ENCODE measurements around the gene CPD. TPM values are rescaled to one million over a fixed set of nuclear protein-coding genes. Genes with fewer than 3 reads are reported as not detected.

Gene CPD
- total RNA-seq, 1 donor from 2014 or later = 258 TPM

- DNase-seq = no peak
These were observed 136.3 kb downstream of the CPD start for GRCh38 chr17:30514895-30515596.

- DNase-seq = no peak
These were observed 139.1 kb downstream of the CPD start for GRCh38 chr17:30517786-30518185.

GRCh38 chr17:30519166-30519565 is 140.4 kb downstream of the CPD start:
- no peak for DNase-seq

Other genes starting within 250 kb of the CPD start
- 2.6 TPM in 2 replicates for gene SLC6A4, start 143.2 kb upstream of the CPD start, total RNA-seq
- gene BLMH, start 87.0 kb upstream of the CPD start, total RNA-seq = 67.7 and 69.2 TPM in 2 replicates
- not detected in 2 replicates for gene TMIGD1, start 44.9 kb upstream of the CPD start, total RNA-seq
- 42.1 and 45.4 TPM in 2 replicates for gene GOSR1, start 98.5 kb downstream of the CPD start, total RNA-seq

All from dermis blood vessel endothelial cell (primary cell).